Measurements from ENCODE around the gene C14orf119. TPM values are rescaled to one million over a fixed set of nuclear protein-coding genes. Genes with fewer than 3 reads are reported as not detected.

Gene C14orf119
- total RNA-seq, 1 experiment from 2014 or later, result 81.3 TPM

DNA sequence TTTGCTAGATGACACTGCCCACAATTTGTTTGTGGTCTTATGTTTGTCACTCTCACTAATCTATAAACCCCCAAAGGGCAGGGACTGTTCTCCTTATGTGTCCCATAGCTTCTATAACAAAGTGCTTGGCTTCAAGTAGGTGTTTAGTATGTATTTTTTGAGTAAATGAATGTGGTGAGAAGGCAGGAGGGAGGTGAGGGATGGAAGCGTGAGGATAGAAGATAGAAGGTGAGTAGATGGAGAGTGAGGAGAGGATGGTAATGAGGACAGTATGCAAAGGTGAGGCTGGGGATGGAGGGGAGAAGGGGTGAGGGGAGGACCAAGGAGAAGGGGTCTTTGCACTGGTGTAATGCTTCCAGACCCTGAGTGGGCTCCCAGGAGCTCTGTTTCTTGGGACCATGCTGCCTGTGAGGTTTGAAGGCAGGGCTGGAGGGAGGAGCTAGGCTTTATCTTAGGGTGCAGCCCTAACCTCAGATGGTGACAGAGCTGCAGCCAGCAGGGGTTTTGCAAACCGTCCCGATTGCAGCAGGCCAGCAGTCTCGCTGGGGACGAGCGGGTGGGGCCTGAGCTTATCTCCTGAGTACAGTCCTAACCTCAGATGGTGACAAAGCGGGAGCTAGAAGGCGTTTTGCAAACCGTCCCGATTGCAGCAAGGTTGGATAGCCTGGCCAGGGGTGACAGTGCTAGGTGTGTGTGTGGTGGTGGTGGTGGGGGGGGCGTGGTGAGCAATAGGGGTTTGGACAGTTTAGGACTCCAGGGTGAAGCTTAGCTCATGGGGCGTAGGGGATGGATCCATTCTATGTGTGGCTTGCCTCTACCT is 17.3 kb downstream of the C14orf119 start:
- no peak for TF ChIP-seq ZNF532 (CRISPR knock-in tag; IDR thresholded peaks at IDR 0.05; ENCODE audit: borderline replicate concordance)
- no peak for TF ChIP-seq ATF6 (CRISPR knock-in tag; IDR thresholded peaks at IDR 0.05)
- no peak for TF ChIP-seq ESRRA (CRISPR knock-in tag; IDR thresholded peaks at IDR 0.05; ENCODE audit: borderline replicate concordance)
- TF ChIP-seq ZNF416 (CRISPR knock-in tag; IDR thresholded peaks at IDR 0.05), result no peak
- TF ChIP-seq CTCF (IDR thresholded peaks at IDR 0.05), result no peak
- TF ChIP-seq ZNF396 (CRISPR knock-in tag; IDR thresholded peaks at IDR 0.05; ENCODE audit: borderline replicate concordance), result no peak
- TF ChIP-seq FOXP1 (CRISPR knock-in tag; IDR thresholded peaks at IDR 0.05; ENCODE audit: borderline replicate concordance), result no peak
- no peak for TF ChIP-seq RELA (CRISPR knock-in tag; IDR thresholded peaks at IDR 0.05; ENCODE audit: borderline replicate concordance)
- Mint-ChIP-seq H3K4me1 (peaks cover 20% of the 10 kb centered on the region), H3K4me3 (0 out of 2 replicates have a peak overlapping the region, but pooled peaks have one; percentile 14), H3K27ac (no peak overlapping the region), H3K9me3 (no peaks in the 10 kb centered on the region), H3K27me3 (ENCODE audit: low read depth) (peaks cover 24% of the 10 kb centered on the region), H3K36me3 (peaks cover 4% of the 10 kb centered on the region; the same call in 1 of the 2 replicates)
- no peak for DNase-seq (ENCODE audit: low spot score)
- no peak for ATAC-seq
- CTCF ChIA-PET, result interaction anchor here (0.8 to 5.1 kb wide), 13 partner anchors 8 to 209 kb away, joined by 3 to 43 read pairs (median 4); partner anchors contain the start of genes ACIN1, C14orf119, CIROP and PABPN1
- POLR2A ChIA-PET, result interaction anchor here (0.7 to 2.6 kb wide), 2 partner anchors 18 to 235 kb away, joined by 3 to 7 read pairs; partner anchors contain the start of genes ACIN1 and C14orf119

DNA sequence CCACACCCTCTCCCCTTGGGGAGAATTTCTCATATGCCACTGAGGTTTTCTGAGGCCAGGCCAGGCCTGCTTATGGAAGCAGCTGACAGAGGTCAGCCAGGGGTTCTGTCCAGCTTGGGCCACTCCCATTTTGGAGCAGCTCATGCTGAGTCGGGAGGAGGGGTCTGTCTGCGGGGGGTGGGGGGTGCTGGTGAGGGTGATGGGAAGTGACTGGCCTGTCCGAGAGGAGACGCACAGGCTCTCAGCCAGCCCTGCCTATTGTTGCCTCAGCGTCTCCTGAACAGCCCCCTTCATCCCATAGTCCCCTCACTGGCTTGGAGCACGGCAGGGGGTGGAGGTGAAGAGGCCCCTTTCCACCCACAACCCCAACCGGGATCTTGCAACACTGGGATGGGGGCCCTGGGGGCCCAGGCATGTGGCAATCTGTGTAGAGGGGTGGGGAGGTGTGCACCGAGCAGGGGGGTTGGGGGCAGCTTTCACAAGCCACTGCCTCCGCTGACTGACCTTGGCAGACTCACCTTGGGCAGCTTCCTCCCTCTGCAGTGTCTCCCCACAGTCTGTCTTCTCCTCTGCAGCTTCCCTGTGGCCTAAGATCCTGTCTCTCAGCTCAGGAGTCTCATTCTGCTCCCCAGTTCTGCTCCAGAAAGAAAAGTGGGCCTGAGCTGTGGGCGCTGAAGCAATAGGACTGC is 18.3 kb downstream of the C14orf119 start:
- Mint-ChIP-seq H3K4me1 (peaks cover 20% of the 10 kb centered on the region), H3K27me3 (ENCODE audit: low read depth) (peaks cover 24% of the 10 kb centered on the region), H3K4me3 (no peak overlapping the region), H3K27ac (no peak overlapping the region), H3K9me3 (no peaks in the 10 kb centered on the region), H3K36me3 (peaks cover 4% of the 10 kb centered on the region; the same call in 1 of the 2 replicates)
- ChIA-PET POLR2A (interaction anchor here (0.7 to 2.6 kb wide), 4 partner anchors 9 to 234 kb away, joined by 3 to 7 read pairs (median 3); partner anchors contain the start of genes ACIN1, C14orf119 and CIROP), CTCF (interaction anchor here (0.8 to 5.1 kb wide), 10 partner anchors 7 to 264 kb away, joined by 3 to 43 read pairs (median 4); partner anchors contain the start of gene CMTM5)
- DNase-seq (ENCODE audit: low spot score), result no peak
- no peak for TF ChIP-seq RORB (CRISPR knock-in tag; IDR thresholded peaks at IDR 0.05)
- no peak for TF ChIP-seq USF2 (CRISPR knock-in tag; IDR thresholded peaks at IDR 0.05)
- TF ChIP-seq MXD4 (CRISPR knock-in tag; IDR thresholded peaks at IDR 0.05; ENCODE audit: borderline replicate concordance), result no peak
- no peak for TF ChIP-seq NR1H2 (CRISPR knock-in tag; IDR thresholded peaks at IDR 0.05)
- TF ChIP-seq SP1 (CRISPR knock-in tag; conservative IDR thresholded peaks at IDR 0.05), result no peak
- no peak for TF ChIP-seq ESRRA (CRISPR knock-in tag; IDR thresholded peaks at IDR 0.05; ENCODE audit: borderline replicate concordance)
- peak; percentile 20 for ATAC-seq

Measured in WTC11 (cell line).